Measurements from ENCODE around the gene HERC2. TPM values are rescaled to one million over a fixed set of nuclear protein-coding genes. Genes with fewer than 3 reads are reported as not detected.

Gene HERC2
- total RNA-seq, 6 experiments from 2014 or later = 33.6 to 47.3 (median 37.0) TPM

- DNase-seq = no peak
- Mint-ChIP-seq H3K4me3 (no peak overlapping the region), H3K27me3 (ENCODE audit: insufficient read depth) (no peaks in the 10 kb centered on the region), H3K9me3 (no peaks in the 10 kb centered on the region), H3K36me3 (ENCODE audit: low read depth) (peaks cover 24% of the 10 kb centered on the region), H3K27ac (no peak overlapping the region), H3K4me1 (ENCODE audit: low read depth) (no peaks in the 10 kb centered on the region)
- TF ChIP-seq CTCF (IDR thresholded peaks at IDR 0.05) = no peak
These were observed 40.1 kb downstream of the HERC2 start for GRCh38 chr15:28281876-28282275.

GRCh38 chr15:28274635-28275034 lies 47.3 kb downstream of the HERC2 start:
- no peak overlapping the region for H3K4me3 Mint-ChIP-seq
- H3K4me1 Mint-ChIP-seq (ENCODE audit: low read depth) = no peaks in the 10 kb centered on the region
- no peaks in the 10 kb centered on the region for H3K36me3 Mint-ChIP-seq (ENCODE audit: low read depth)
- no peak for DNase-seq
- H3K27me3 Mint-ChIP-seq (ENCODE audit: insufficient read depth) = peaks cover 2% of the 10 kb centered on the region; the same call in 1 of the 2 replicates
- TF ChIP-seq CTCF (IDR thresholded peaks at IDR 0.05) = no peak
- H3K9me3 Mint-ChIP-seq = no peaks in the 10 kb centered on the region
- no peak overlapping the region for H3K27ac Mint-ChIP-seq

- Mint-ChIP-seq H3K4me1 (ENCODE audit: low read depth) (no peaks in the 10 kb centered on the region), H3K4me3 (no peak overlapping the region), H3K27ac (no peak overlapping the region), H3K36me3 (ENCODE audit: low read depth) (peaks cover 3% of the 10 kb centered on the region), H3K9me3 (no peaks in the 10 kb centered on the region), H3K27me3 (ENCODE audit: insufficient read depth) (peaks cover 2% of the 10 kb centered on the region; the same call in 1 of the 2 replicates)
- DNase-seq = no peak
- TF ChIP-seq CTCF (IDR thresholded peaks at IDR 0.05) = no peak
These were observed 47.9 kb downstream of the HERC2 start for GRCh38 chr15:28273873-28274610.

GRCh38 chr15:28273468-28273867 lies 48.5 kb downstream of the HERC2 start:
- Mint-ChIP-seq H3K27ac (no peak overlapping the region), H3K27me3 (ENCODE audit: insufficient read depth) (peaks cover 2% of the 10 kb centered on the region; the same call in 1 of the 2 replicates)

GRCh38 chr15:28272587-28272986 lies 49.4 kb downstream of the HERC2 start:
- DNase-seq = no peak
- H3K4me3 Mint-ChIP-seq = no peak overlapping the region
- H3K9me3 Mint-ChIP-seq = no peaks in the 10 kb centered on the region
- TF ChIP-seq CTCF (IDR thresholded peaks at IDR 0.05) = no peak
- peaks cover 17% of the 10 kb centered on the region for H3K36me3 Mint-ChIP-seq (ENCODE audit: low read depth)
- no peak overlapping the region for H3K27ac Mint-ChIP-seq
- H3K27me3 Mint-ChIP-seq (ENCODE audit: insufficient read depth) = peaks cover 2% of the 10 kb centered on the region; the same call in 1 of the 2 replicates
- H3K4me1 Mint-ChIP-seq (ENCODE audit: low read depth) = no peaks in the 10 kb centered on the region

More at GRCh38 chr15:28273468-28273867, 48.5 kb downstream of the HERC2 start:
- no peak for DNase-seq
- H3K9me3 Mint-ChIP-seq = no peaks in the 10 kb centered on the region
- no peaks in the 10 kb centered on the region for H3K4me1 Mint-ChIP-seq (ENCODE audit: low read depth)
- no peak for TF ChIP-seq CTCF (IDR thresholded peaks at IDR 0.05)
- no peak overlapping the region for H3K4me3 Mint-ChIP-seq
- peaks cover 8% of the 10 kb centered on the region for H3K36me3 Mint-ChIP-seq (ENCODE audit: low read depth)
